ENCODE data around the gene SPATC1L. TPM values are rescaled to one million over a fixed set of nuclear protein-coding genes. Genes with fewer than 3 reads are reported as not detected.

Gene SPATC1L
- total RNA-seq, 1 donor from 2014 or later, result 1.1 TPM

GRCh38 chr21:46189959-46190490 lies 5.8 kb upstream of the SPATC1L start:
- no peak for TF ChIP-seq CTCF (IDR thresholded peaks at IDR 0.05; ENCODE audit: insufficient read depth, low read length, severe bottlenecking)
- DNase-seq (ENCODE audit: low read depth) (no peak), FAIRE-seq (no peak)
- no peaks in the 10 kb centered on the region for H3K27me3 ChIP-seq (ENCODE audit: control insufficient read depth, insufficient read depth, low read length)
- no peak overlapping the region for H3K4me3 ChIP-seq (ENCODE audit: low read depth, low read length)
- H3K36me3 ChIP-seq (ENCODE audit: control insufficient read depth, insufficient read depth, low read length), result peaks cover 19% of the 10 kb centered on the region

GRCh38 chr21:46189213-46189958 lies 5.1 kb upstream of the SPATC1L start:
- H3K4me3 ChIP-seq (ENCODE audit: low read depth, low read length), result no peak overlapping the region
- peaks cover 15% of the 10 kb centered on the region for H3K36me3 ChIP-seq (ENCODE audit: control insufficient read depth, insufficient read depth, low read length)
- no peaks in the 10 kb centered on the region for H3K27me3 ChIP-seq (ENCODE audit: control insufficient read depth, insufficient read depth, low read length)
- FAIRE-seq, result no peak
- no peak for TF ChIP-seq CTCF (IDR thresholded peaks at IDR 0.05; ENCODE audit: insufficient read depth, low read length, severe bottlenecking)
- peak; percentile 34 for DNase-seq (ENCODE audit: low read depth)

GRCh38 chr21:46188226-46189212 lies 4.3 kb upstream of the SPATC1L start:
- Histone ChIP-seq H3K4me3 (ENCODE audit: low read depth, low read length) (no peak overlapping the region), H3K27me3 (ENCODE audit: control insufficient read depth, insufficient read depth, low read length) (no peaks in the 10 kb centered on the region), H3K36me3 (ENCODE audit: control insufficient read depth, insufficient read depth, low read length) (peaks cover 8% of the 10 kb centered on the region)
- no peak for TF ChIP-seq CTCF (IDR thresholded peaks at IDR 0.05; ENCODE audit: insufficient read depth, low read length, severe bottlenecking)
- FAIRE-seq (no peak), DNase-seq (ENCODE audit: low read depth) (peak; percentile 60)

- Histone ChIP-seq H3K36me3 (ENCODE audit: control insufficient read depth, insufficient read depth, low read length) (peaks cover 7% of the 10 kb centered on the region), H3K27me3 (ENCODE audit: control insufficient read depth, insufficient read depth, low read length) (no peaks in the 10 kb centered on the region), H3K4me3 (ENCODE audit: low read depth, low read length) (no peak overlapping the region)
- FAIRE-seq (no peak), DNase-seq (ENCODE audit: low read depth) (no peak)
- TF ChIP-seq CTCF (IDR thresholded peaks at IDR 0.05; ENCODE audit: insufficient read depth, low read length, severe bottlenecking), result no peak
Observed at GRCh38 chr21:46187814-46188213, 3.6 kb upstream of the SPATC1L start.

- Histone ChIP-seq H3K4me3 (ENCODE audit: low read depth, low read length) (no peak overlapping the region), H3K27me3 (ENCODE audit: control insufficient read depth, insufficient read depth, low read length) (no peaks in the 10 kb centered on the region), H3K36me3 (ENCODE audit: control insufficient read depth, insufficient read depth, low read length) (peaks cover 7% of the 10 kb centered on the region)
- TF ChIP-seq CTCF (IDR thresholded peaks at IDR 0.05; ENCODE audit: insufficient read depth, low read length, severe bottlenecking), result no peak
- FAIRE-seq, result no peak
- DNase-seq (ENCODE audit: low read depth), result no peak
Observed at GRCh38 chr21:46187261-46187660, 3.0 kb upstream of the SPATC1L start.

Data from bronchial epithelial cell (primary cell).